KOPT-K1 (cell line): Measurements from ENCODE around the gene TMEM38B.
A peak's percentile ranks its signal among the peaks of the same experiment; 100 is the strongest.

ENCODE experiments used
- H3K27ac ChIP-seq: fragments of 200-600 bp; sonication (generic); 2 replicates; pipeline ENCODE4 v1.5.1; 2016; ENCODE audit warnings: antibody characterized with exemption, mild to moderate bottlenecking, low read depth, low read length; ENCODE audit not compliant: poor library complexity, severe bottlenecking
- H3K36me3 ChIP-seq: fragments of 200-600 bp; sonication (generic); 2 replicates; pipeline ENCODE4 v1.5.1; 2017; ENCODE audit warnings: antibody characterized with exemption, mild to moderate bottlenecking, low read length, moderate library complexity; ENCODE audit not compliant: insufficient read depth
- H3K9me3 ChIP-seq: fragments of 200-600 bp; sonication (generic); 2 replicates; pipeline ENCODE4 v1.5.1; 2017; ENCODE audit warnings: antibody characterized with exemption, low read length, mild to moderate bottlenecking; ENCODE audit not compliant: insufficient read depth, poor library complexity, severe bottlenecking

Gene TMEM38B, protein sequence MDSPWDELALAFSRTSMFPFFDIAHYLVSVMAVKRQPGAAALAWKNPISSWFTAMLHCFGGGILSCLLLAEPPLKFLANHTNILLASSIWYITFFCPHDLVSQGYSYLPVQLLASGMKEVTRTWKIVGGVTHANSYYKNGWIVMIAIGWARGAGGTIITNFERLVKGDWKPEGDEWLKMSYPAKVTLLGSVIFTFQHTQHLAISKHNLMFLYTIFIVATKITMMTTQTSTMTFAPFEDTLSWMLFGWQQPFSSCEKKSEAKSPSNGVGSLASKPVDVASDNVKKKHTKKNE

DNA sequence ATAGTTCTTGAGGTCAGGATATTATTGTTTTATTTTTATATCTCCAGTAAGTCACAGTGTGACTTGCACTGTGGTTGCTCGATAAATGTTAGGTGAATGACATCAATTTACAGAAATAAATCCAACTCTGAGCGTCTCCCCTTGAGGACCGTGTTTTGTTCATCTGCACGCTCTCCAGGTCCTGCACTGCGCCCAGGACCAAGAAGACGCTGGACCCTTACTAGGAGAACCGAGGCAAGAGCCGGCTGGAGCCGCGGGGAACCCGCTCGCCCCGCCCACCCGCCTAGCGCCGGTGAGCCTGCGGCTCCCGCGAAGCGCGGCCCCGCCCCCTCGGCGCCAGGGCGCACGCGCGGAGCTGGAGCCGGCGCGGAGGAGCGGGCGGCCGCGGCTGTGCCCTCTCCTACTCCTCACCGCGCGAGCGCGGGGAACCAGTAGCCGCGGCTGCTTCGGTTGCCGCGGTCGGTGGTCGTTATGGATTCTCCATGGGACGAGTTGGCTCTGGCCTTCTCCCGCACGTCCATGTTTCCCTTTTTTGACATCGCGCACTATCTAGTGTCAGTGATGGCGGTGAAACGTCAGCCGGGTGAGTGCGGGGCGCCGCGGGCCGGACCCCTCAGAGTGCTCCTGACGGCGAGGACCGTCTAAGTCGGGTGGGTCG is at the start of gene TMEM38B:
TMEM38B (plus strand) TSS at position 352 of the 658 bp plus-strand sequence; CDS start at position 472, 120 bp downstream.
- no peaks in the 10 kb centered on the region for H3K9me3 ChIP-seq
- H3K27ac ChIP-seq, result peak within 1 kb of the TSS; percentile 43
- H3K36me3 ChIP-seq, result no peaks in the 10 kb centered on the region

DNA sequence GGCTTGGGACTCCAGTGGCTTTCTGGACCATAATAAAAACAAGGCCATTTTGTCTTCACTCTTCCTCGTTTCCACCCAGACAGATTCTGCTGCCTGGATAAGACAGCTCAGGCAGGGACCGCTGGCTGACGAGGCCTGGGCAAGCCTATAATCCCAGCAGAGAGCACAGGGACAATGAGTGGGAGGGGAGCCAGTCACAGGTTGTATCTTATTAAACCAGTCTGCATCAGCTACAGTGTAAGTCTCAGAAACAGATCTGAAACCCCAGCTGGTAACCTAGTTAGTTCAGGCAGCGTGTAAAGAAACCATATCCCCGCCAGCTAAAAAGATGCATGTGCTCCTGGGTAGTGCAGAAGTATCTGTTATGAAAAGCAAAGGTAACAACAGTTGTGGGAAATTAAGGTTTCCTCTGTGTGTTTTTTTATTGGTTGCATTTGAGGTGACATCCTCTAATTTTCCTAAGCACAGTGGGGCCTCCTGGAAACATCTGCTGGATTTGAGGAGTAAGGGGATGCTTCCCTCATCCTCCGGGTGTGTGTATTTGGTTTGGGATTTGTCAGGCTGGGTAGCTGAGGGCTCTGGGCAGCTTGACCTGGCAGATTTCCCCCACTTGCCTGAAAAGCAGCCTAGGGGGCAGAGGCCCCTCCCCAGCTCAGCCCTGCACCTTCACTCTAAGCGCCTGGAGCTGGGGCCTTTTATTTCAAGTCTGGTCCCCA is 47.3 kb upstream of the TMEM38B start:
- Histone ChIP-seq H3K27ac (no peak overlapping the region), H3K9me3 (no peaks in the 10 kb centered on the region), H3K36me3 (no peaks in the 10 kb centered on the region)

DNA sequence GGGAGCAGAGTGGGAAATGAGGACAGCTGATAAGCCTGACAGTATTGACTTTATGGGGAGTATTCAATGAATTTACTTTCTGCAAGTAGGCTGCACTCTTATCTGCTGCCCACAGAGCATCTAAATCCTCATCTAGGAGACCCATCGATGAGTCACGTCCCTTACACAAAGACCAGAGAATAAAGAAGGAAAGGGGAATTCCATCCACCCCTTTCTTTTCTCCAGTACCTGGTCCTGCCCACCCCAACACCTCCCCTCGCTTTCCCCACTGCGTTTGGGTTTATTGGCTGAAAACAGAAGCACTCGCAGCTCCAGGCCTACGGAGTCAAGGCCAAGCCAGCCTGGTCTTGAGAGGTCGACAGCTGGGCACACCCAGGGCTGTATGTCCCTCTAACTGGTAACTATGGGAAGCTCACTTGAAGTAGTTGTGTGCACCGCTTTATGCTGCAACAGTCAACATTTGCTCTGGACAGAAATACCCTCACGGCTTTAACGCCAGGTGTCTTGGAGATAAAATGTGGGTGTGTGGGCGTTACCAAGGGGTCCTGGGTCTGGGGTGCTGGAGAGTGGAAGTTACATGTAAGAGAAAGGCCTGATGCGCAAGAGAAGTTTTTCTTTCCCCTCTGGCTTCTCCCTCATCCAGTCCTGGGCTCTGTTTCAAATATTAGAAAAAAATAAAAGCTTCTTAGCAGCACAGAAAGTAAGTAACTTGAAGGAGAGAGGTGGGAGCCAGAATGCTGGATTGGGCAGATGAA is 46.6 kb upstream of the TMEM38B start:
- Histone ChIP-seq H3K36me3 (no peaks in the 10 kb centered on the region), H3K27ac (no peak overlapping the region), H3K9me3 (no peaks in the 10 kb centered on the region)

DNA sequence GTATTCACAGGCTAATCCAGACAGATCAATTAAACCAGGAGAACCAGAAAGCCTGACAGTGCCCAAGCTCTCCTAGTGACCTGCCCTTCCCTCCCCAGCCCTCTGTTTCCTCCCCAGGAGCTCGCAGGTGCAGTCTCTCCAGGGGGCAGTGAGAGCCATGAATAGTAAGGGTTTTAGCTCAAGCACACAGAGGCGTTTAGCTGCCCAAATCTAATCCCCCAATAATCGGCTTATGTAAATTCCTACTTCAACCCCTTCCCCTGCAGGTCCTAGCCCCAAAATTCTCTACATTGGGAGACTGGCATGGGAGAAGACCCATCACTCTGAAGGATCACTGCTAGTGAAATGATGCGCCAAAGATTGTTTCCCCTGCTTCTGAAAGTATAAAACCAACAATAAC is 42.5 kb upstream of the TMEM38B start:
- Histone ChIP-seq H3K36me3 (no peaks in the 10 kb centered on the region), H3K27ac (no peak overlapping the region), H3K9me3 (no peaks in the 10 kb centered on the region)

DNA sequence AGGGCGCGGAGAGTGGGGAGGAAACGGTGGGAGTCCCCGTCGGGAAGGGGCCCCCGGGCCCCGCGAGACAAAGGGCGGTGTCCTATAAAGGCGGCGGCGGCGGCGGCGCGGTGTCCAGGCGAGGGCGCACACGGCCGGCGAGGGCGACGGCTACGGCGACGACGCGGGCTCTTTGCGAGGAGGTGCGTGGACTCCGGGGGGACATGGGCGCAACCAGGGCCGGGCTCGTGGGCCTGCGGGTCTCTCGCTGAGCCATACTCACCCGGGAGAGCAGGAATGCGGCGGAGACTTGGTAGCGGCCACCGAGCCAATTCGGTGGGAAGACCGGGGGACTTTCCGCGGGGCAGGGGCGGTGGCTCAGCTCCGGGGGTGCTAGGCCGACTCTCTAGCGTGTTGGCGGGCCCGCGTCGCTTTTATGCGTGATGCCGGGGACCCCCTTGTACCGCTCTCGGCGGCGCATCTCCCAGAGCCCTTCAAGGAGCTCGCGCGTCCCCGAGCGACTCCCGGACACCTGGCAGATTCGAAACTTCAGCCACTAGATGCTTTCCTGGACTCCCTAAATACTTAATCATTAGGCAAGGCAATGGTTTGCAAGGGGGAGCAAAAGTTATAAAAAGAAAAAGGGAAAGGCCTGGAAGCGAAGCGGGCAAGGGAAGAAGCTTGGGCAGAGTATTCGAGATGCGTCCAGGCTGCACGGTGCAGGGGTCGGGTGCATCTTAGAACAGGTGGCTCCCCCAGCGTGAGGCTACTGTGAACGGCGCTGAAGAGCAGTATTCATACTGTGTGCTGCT is 38.0 kb upstream of the TMEM38B start:
- H3K27ac ChIP-seq, result no peak overlapping the region
- no peaks in the 10 kb centered on the region for H3K9me3 ChIP-seq
- no peaks in the 10 kb centered on the region for H3K36me3 ChIP-seq

DNA sequence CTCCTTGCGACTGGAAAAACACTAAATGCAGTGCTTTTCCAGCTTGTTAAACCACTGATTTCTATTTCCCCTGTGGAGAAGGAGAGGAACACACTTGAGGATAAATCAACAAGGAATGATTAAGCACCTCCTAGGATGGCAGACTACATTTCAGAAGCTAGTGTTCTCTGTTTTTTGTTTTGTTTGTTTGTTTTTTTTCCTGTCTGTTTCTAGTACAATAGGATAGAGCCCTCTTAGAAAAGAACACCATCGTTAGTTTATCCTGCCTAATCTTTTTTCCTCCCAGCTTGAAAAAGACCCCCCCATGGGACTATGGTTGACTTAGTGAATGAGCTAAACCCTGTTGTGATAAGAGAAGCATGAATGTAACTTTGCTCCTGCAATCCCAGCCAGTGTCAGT is 36.0 kb upstream of the TMEM38B start:
- Histone ChIP-seq H3K27ac (no peak overlapping the region), H3K9me3 (no peaks in the 10 kb centered on the region), H3K36me3 (no peaks in the 10 kb centered on the region)

DNA sequence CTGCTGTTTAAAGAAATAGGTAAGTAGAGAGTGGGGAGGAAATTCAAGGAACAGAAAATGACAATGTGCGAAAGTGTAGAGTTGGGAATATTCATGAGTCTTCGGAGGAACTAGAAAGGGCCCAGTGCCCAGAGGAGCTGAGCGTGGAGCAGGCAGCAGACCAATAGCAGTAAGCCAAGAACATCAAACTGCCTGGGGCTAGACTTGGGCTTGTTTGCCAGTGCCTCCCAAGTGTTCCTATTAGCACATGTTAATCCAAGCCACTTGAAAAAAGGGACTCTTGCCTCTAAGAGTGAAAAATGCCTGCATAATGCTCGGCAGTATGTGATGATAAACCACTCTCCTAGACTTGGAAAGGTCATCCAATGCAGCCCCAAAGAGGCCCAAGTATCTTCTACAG is 33.3 kb upstream of the TMEM38B start:
- H3K9me3 ChIP-seq, result no peaks in the 10 kb centered on the region
- no peaks in the 10 kb centered on the region for H3K36me3 ChIP-seq
- no peak overlapping the region for H3K27ac ChIP-seq

DNA sequence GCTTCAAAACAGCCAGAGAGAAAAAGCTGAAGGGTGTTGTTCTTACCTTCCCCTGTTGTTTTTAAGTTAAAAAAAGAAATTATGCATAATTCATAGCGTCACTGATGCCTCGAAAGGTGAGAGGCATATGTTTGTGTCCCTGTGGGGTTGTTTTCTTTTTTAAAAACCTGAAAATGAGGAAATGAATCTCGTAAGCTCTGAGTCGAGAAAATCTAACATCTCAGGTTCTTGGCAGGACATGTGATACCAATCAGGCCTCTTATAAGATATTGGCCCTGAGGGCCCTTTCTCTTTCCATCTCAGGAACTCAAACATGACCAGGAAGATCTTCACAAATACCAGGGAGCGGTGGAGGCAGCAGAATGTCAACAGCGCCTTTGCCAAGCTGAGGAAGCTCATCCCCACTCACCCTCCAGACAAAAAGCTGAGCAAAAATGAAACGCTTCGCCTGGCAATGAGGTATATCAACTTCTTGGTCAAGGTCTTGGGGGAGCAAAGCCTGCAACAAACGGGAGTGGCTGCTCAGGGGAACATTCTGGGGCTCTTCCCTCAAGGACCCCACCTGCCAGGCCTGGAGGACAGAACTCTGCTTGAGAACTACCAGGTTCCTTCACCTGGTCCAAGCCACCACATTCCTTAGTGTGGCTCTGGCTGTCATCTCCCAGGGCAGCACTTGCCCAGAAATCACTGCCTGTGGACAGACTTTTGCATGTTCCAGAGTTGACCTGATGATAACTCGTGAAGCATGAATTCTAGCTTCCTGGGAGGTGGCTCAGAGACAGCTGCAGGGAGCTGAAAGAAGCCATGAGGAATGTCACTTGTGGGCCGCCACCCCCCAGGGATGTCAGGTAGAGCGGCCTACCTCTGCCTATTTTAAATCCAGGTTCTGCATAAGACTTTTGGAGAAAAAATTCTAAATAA is 31.9 kb upstream of the TMEM38B start, which contains the start of gene TAL2:
TAL2 (plus strand) TSS at position 274 of the 921 bp plus-strand sequence; CDS start at position 314, 40 bp downstream.
- no peaks in the 10 kb centered on the region for H3K9me3 ChIP-seq
- no peak within 1 kb of the TSS for H3K27ac ChIP-seq
- no peaks in the 10 kb centered on the region for H3K36me3 ChIP-seq

DNA sequence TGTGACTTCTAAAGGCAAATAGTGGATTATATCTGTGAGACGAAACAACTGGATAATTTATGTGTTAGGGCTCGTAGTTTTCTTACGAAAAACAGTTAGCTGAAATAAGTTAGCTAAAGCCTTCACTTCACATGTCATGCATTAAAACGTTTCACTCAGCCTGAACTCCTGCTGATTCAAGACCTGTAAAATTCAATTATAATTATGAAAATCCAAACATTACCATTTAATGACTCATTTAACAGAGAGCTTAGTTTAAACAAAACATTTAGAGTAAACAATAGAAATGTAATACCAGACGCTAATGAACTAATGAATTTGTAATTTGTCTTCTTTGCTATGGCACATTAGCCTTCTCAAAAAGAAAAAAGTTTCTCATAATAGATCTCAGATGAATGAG is 30.4 kb upstream of the TMEM38B start:
- Histone ChIP-seq H3K9me3 (no peaks in the 10 kb centered on the region), H3K27ac (no peak overlapping the region), H3K36me3 (no peaks in the 10 kb centered on the region)

DNA sequence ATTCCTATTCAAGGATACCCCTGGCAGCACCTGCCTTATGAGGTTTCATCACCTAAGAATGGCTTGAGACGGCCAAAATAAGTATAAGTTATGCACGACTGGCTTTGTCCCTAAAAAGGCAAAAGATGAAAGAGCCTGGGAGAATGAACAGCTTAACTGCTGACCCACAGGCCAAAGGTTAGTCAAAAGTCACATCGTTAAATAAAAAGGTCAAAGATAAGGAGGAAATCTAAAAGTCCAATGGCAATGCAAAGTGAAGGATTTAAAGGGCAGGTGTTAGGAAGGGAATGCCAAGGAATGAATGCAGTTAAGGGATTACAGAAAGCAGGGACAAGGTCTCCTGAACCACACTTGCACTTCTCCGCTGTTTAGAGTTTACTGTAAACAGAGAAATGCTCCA is 26.5 kb upstream of the TMEM38B start:
- Histone ChIP-seq H3K27ac (no peak overlapping the region), H3K36me3 (no peaks in the 10 kb centered on the region), H3K9me3 (no peaks in the 10 kb centered on the region)

DNA sequence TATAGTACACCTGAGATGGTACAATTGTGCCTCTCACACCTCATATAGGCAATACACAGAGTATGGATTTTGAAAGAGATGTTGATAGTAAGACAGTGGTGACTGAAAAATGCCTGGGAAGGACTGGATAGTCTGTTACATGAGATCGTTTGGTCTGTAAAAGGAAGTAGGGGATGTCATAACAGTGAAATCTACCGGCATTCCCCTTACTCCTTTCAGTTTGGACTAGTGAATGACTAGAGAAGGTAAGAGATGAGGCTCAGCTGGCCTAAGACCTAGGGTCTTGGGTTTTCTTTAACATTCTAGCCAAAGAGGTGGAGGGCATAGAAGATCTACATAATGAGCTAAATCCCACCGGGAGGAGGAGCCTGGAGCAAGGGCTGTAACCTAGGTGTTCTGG is 24.0 kb upstream of the TMEM38B start:
- Histone ChIP-seq H3K27ac (no peak overlapping the region), H3K9me3 (no peaks in the 10 kb centered on the region), H3K36me3 (no peaks in the 10 kb centered on the region)

DNA sequence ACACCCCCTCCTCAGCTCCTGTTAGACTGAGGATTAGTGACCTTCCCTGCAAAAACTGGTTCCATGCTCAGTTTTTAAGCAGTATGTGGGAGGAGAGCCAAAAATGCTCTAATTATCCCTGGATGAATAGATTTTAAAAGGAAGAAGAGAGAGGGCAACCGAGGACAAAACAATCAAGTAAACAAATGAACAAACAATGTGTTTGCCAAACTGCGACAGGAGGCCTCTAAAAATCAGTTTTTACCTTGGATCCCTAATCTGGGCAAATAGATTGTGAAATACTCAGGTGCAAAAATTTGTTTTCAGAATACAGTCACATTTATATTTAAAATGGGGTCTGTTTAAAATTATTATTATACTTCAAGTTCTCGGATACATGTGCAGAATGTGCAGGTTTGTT is 23.6 kb upstream of the TMEM38B start:
- Histone ChIP-seq H3K27ac (no peak overlapping the region), H3K36me3 (no peaks in the 10 kb centered on the region), H3K9me3 (no peaks in the 10 kb centered on the region)

DNA sequence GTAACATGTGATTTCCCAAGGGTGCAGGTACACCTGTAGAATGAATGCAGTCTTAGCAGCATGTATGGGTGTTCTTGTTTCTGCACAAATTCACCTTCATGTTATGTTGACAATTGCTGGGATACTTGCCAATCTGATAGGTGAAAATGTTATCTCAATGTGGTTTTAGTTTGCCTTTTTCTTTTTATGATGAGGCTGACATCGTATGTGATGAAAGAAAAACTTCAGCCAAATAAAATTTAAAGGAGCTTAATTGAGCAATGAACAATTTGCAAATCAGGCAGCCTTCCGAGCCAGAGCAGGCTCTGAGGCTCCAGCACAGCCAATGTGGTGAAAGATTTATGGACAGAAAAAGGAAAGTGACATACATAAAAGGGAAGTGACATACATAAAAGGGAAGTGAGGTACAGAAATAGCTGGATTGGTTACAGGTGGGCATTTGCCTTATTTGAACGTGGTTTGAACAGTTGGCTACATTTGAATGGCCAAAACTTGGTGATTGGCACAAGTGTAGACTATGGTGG is 21.6 kb upstream of the TMEM38B start:
- H3K36me3 ChIP-seq, result no peaks in the 10 kb centered on the region
- H3K9me3 ChIP-seq, result no peaks in the 10 kb centered on the region
- H3K27ac ChIP-seq, result no peak overlapping the region
